ACC112 (cell line): ENCODE measurements around the gene KCNJ11.

Experiments
- H2AFZ ChIP-seq: fragments of 200-600 bp; sonication (generic); one replicate; pipeline ENCODE4 v1.6.0; 2017; ENCODE audit warnings: antibody characterized with exemption, low read length; ENCODE audit not compliant: unreplicated experiment
- H3K27ac ChIP-seq: fragments of 200-600 bp; sonication (generic); 2 replicates; pipeline ENCODE4 v1.5.1; 2014; ENCODE audit warnings: low read depth, mild to moderate bottlenecking, antibody characterized with exemption, low read length, moderate library complexity
- H3K27me3 ChIP-seq: fragments of 200-600 bp; sonication (generic); 2 replicates; pipeline ENCODE4 v1.6.1; 2014; ENCODE audit warnings: mild to moderate bottlenecking, antibody characterized with exemption, low read length, moderate library complexity, mixed read lengths; ENCODE audit not compliant: insufficient read depth
- H3K36me3 ChIP-seq: fragments of 200-600 bp; sonication (generic); 2 replicates; pipeline ENCODE4 v1.6.1; 2016; ENCODE audit warnings: mild to moderate bottlenecking, antibody characterized with exemption, low read length, moderate library complexity, mixed read lengths; ENCODE audit not compliant: insufficient read depth
- H3K4me1 ChIP-seq: fragments of 200-600 bp; sonication (generic); one replicate; pipeline ENCODE4 v1.6.1; 2016; ENCODE audit warnings: low read length, mixed read lengths; ENCODE audit not compliant: insufficient read depth, unreplicated experiment, control insufficient read depth
- H3K4me3 ChIP-seq: fragments of 200-600 bp; sonication (generic); 2 replicates; pipeline ENCODE4 v1.5.1; 2014; ENCODE audit warnings: mild to moderate bottlenecking, low read depth, low read length
- H3K79me2 ChIP-seq: fragments of 200-600 bp; sonication (generic); one replicate; pipeline ENCODE4 v1.6.0; 2016; ENCODE audit warnings: low read length; ENCODE audit not compliant: control insufficient read depth, unreplicated experiment, insufficient read depth

Gene KCNJ11

DNA sequence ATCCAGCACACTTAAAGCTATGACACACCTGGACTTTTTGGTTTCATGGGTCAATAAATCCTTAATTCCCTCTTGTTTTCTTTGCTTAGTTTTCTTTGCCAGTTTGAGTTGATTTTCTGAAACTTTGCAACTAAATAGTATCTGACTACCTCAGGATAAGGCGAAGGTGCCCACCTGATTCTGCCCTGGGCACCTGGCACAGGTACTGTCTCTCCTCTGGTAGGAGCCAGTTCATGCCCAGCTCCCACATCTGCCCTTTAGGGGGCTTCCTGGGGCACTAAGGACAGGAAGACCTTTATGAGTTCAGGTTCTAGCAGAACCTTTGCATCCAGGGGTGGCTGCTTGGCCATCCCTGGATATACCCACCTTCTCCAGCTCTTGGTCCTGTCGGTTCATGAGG, 19.6 kb upstream of the KCNJ11 start:
- Histone ChIP-seq H3K79me2 (no peaks in the 10 kb centered on the region), H2AFZ (no peak overlapping the region), H3K27ac (no peak overlapping the region), H3K4me3 (no peak overlapping the region), H3K36me3 (no peaks in the 10 kb centered on the region), H3K4me1 (peaks cover 17% of the 10 kb centered on the region), H3K27me3 (peaks cover 8% of the 10 kb centered on the region)

- H3K79me2 ChIP-seq, result no peaks in the 10 kb centered on the region
- no peak overlapping the region for H3K4me3 ChIP-seq
- no peaks in the 10 kb centered on the region for H3K36me3 ChIP-seq
- no peak overlapping the region for H2AFZ ChIP-seq
- peaks cover 5% of the 10 kb centered on the region; the same call in 1 of the 2 replicates for H3K27me3 ChIP-seq
- H3K4me1 ChIP-seq, result peaks cover 17% of the 10 kb centered on the region
- no peak overlapping the region for H3K27ac ChIP-seq
These were observed 19.1 kb upstream of the KCNJ11 start for GRCh38 chr11:17407575-17407974.

GRCh38 chr11:17406818-17407149, 18.3 kb upstream of the KCNJ11 start:
- no peak overlapping the region for H3K27ac ChIP-seq
- H3K79me2 ChIP-seq, result no peaks in the 10 kb centered on the region
- H2AFZ ChIP-seq, result no peak overlapping the region
- peaks cover 3% of the 10 kb centered on the region; the same call in 1 of the 2 replicates for H3K27me3 ChIP-seq
- H3K4me3 ChIP-seq, result no peak overlapping the region
- H3K36me3 ChIP-seq, result no peaks in the 10 kb centered on the region
- H3K4me1 ChIP-seq, result peaks cover 17% of the 10 kb centered on the region

GRCh38 chr11:17406082-17406817, 17.8 kb upstream of the KCNJ11 start:
- Histone ChIP-seq H2AFZ (peak overlapping the region; percentile 54), H3K4me3 (peak overlapping the region; percentile 54), H3K36me3 (no peaks in the 10 kb centered on the region), H3K27me3 (no peaks in the 10 kb centered on the region; the same call in 1 of the 2 replicates), H3K27ac (no peak overlapping the region), H3K4me1 (peaks cover 17% of the 10 kb centered on the region), H3K79me2 (no peaks in the 10 kb centered on the region)

DNA sequence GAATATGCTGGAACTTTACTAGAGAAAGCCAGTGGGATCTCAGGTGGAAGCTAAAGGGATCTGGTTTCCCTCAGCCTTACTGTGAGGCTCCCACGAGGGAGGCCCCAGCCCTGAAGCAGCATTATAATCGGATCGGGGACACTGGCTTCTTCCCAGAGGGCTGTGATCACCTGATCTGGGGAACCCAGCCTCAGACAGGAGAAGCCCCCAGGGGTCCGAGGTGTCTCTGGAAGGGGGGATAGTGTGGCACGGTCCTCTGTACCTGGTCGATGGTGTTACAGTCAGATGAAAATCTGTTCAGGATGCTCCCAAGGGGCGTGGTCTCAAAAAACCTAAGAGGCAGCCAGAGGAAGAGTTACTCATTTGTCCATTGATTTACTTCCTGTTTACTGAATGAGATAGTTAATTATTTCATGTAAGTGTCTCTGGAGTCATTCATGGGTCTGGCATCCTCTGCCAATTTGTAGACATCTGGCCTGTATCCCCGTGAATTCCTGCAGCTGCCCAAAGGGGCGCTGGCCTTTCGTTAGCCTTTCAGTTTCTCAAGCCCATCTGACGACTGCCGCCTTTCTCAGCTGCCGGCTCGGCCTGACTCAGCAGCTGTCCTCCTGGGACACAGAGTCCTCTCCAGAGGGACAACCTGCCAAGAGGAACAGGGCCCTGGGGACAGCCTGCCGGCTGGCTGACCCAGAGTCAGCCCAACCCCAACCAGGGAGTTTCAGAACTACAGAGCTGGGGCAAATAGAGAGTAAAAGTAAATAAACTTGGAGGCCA, 17.0 kb upstream of the KCNJ11 start:
- Histone ChIP-seq H3K27me3 (no peaks in the 10 kb centered on the region), H3K36me3 (no peaks in the 10 kb centered on the region), H2AFZ (peak overlapping the region; percentile 54), H3K4me1 (peaks cover 17% of the 10 kb centered on the region), H3K4me3 (peak overlapping the region; percentile 54), H3K79me2 (no peaks in the 10 kb centered on the region), H3K27ac (no peak overlapping the region)

DNA sequence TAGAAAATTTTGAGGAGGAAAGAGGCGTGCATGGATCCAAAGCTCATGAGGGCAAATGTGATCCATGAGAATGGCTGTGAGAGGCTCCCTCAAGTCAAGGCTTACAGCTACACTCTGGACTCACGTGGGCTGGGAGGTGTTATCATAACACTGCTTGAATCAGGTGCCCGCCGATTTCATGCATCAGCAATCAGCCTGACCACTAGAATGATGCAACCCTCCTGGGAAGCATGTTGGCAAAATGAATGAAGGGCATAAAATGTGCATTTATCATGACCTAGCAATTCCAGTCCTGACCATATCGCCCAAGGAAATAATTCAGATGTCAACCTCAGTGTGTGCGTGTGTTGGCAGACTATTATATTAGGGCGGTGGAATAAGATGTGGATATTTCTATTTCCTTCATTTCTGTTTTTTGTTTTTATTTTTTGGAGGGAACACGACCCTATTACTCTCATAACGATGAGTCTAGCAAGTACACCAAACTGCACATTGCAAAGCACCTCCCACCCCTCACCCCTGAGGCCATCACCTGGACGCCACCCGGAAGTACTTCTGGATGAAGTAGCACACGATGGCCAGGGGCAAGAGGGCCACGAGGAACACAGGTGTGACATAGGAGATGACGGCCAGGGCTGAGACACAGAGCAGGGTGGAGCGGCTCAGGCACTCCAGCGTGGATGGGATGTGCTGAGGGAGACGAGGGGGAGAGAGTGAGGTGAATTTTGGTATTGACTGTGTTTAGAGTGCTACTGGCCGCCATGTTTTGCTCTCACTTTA, 15.7 kb upstream of the KCNJ11 start:
- Histone ChIP-seq H3K36me3 (no peaks in the 10 kb centered on the region), H3K4me1 (peaks cover 17% of the 10 kb centered on the region), H3K27ac (no peak overlapping the region), H3K79me2 (no peaks in the 10 kb centered on the region), H2AFZ (no peak overlapping the region), H3K4me3 (no peak overlapping the region), H3K27me3 (0 out of 2 replicates have a peak, but pooled peaks cover 2% of the 10 kb centered on the region)

GRCh38 chr11:17402486-17402885, 14.0 kb upstream of the KCNJ11 start:
- H3K27ac ChIP-seq, result no peak overlapping the region
- no peaks in the 10 kb centered on the region for H3K36me3 ChIP-seq
- H3K4me1 ChIP-seq, result peaks cover 17% of the 10 kb centered on the region
- 0 out of 2 replicates have a peak, but pooled peaks cover 2% of the 10 kb centered on the region for H3K27me3 ChIP-seq
- no peaks in the 10 kb centered on the region for H3K79me2 ChIP-seq
- no peak overlapping the region for H3K4me3 ChIP-seq
- no peak overlapping the region for H2AFZ ChIP-seq

GRCh38 chr11:17401841-17402240, 13.4 kb upstream of the KCNJ11 start:
- no peaks in the 10 kb centered on the region for H3K36me3 ChIP-seq
- H3K27ac ChIP-seq, result no peak overlapping the region
- H3K4me1 ChIP-seq, result peaks cover 17% of the 10 kb centered on the region
- no peak overlapping the region for H2AFZ ChIP-seq
- no peaks in the 10 kb centered on the region for H3K79me2 ChIP-seq
- 0 out of 2 replicates have a peak, but pooled peaks cover 2% of the 10 kb centered on the region for H3K27me3 ChIP-seq
- no peak overlapping the region for H3K4me3 ChIP-seq

- Histone ChIP-seq H2AFZ (no peak overlapping the region), H3K36me3 (no peaks in the 10 kb centered on the region), H3K4me3 (no peak overlapping the region), H3K27ac (no peak overlapping the region), H3K79me2 (no peaks in the 10 kb centered on the region), H3K4me1 (peaks cover 14% of the 10 kb centered on the region), H3K27me3 (0 out of 2 replicates have a peak, but pooled peaks cover 2% of the 10 kb centered on the region)
These were observed 12.9 kb upstream of the KCNJ11 start for GRCh38 chr11:17401316-17401715.

- peaks cover 3% of the 10 kb centered on the region for H3K4me1 ChIP-seq
- H3K27me3 ChIP-seq, result 0 out of 2 replicates have a peak, but pooled peaks cover 2% of the 10 kb centered on the region
- H3K4me3 ChIP-seq, result no peak overlapping the region
- no peak overlapping the region for H2AFZ ChIP-seq
- H3K36me3 ChIP-seq, result no peaks in the 10 kb centered on the region
- no peak overlapping the region for H3K27ac ChIP-seq
- H3K79me2 ChIP-seq, result no peaks in the 10 kb centered on the region
These were observed 11.8 kb upstream of the KCNJ11 start for GRCh38 chr11:17400048-17400775.
